GM23248 (cell line): Measurements from ENCODE around the gene ZNF416. TPM values are rescaled to one million over a fixed set of nuclear protein-coding genes. Genes with fewer than 3 reads are reported as not detected.

Experiments used
- DNase-seq: peaks from one replicate; pipeline ENCODE4 v3.0.0-alpha.2; 2015
- H2AFZ ChIP-seq: fragments of 200-600 bp; sonication (generic); 2 replicates; pipeline ENCODE4 v1.6.1; 2016; ENCODE audit warnings: antibody characterized with exemption
- H3F3A ChIP-seq: fragments of 200-600 bp; sonication (generic); 2 replicates; pipeline ENCODE4 v1.6.1; 2016; ENCODE audit warnings: mild to moderate bottlenecking, antibody characterized with exemption, mixed run types; ENCODE audit not compliant: insufficient read depth
- H3K27ac ChIP-seq: fragments of 200-600 bp; sonication (generic); 2 replicates; pipeline ENCODE4 v1.5.1; 2016; ENCODE audit warnings: mild to moderate bottlenecking
- H3K27me3 ChIP-seq: fragments of 200-600 bp; sonication (generic); replicated peaks from 2 replicates; pipeline ENCODE4 v1.6.1; 2016; ENCODE audit warnings: mild to moderate bottlenecking; ENCODE audit not compliant: insufficient read depth
- H3K36me3 ChIP-seq: fragments of 200-600 bp; sonication (generic); 2 replicates; pipeline ENCODE4 v1.6.1; 2016; ENCODE audit warnings: low read depth, mild to moderate bottlenecking
- H3K4me1 ChIP-seq: fragments of 200-600 bp; sonication (generic); 2 replicates; pipeline ENCODE4 v1.6.1; 2016; ENCODE audit warnings: mild to moderate bottlenecking; ENCODE audit not compliant: insufficient read depth
- H3K4me2 ChIP-seq: fragments of 200-600 bp; sonication (generic); one replicate; pipeline ENCODE4 v1.6.1; 2016; ENCODE audit warnings: mild to moderate bottlenecking; ENCODE audit not compliant: unreplicated experiment
- H3K4me3 ChIP-seq: fragments of 200-600 bp; sonication (generic); 2 replicates; pipeline ENCODE4 v1.5.1; 2016; ENCODE audit warnings: mild to moderate bottlenecking
- H3K79me2 ChIP-seq: fragments of 200-600 bp; sonication (generic); 2 replicates; pipeline ENCODE4 v1.6.1; 2016; ENCODE audit warnings: mild to moderate bottlenecking; ENCODE audit not compliant: insufficient read depth
- H3K9ac ChIP-seq: fragments of 200-600 bp; sonication (generic); 2 replicates; pipeline ENCODE4 v1.6.1; 2016; ENCODE audit warnings: mild to moderate bottlenecking
- H3K9me2 ChIP-seq: fragments of 200-600 bp; sonication (generic); 2 replicates; pipeline ENCODE4 v1.6.1; 2016; ENCODE audit warnings: mixed run types, mild to moderate bottlenecking, moderate library complexity; ENCODE audit not compliant: insufficient read depth
- H3K9me3 ChIP-seq: fragments of 200-600 bp; sonication (generic); one replicate; pipeline ENCODE4 v1.6.1; 2017; ENCODE audit warnings: low read depth
- H4K20me1 ChIP-seq: fragments of 200-600 bp; sonication (generic); 2 replicates; pipeline ENCODE4 v1.6.0; 2016; ENCODE audit not compliant: insufficient read depth
- EZH2 ChIP-seq: fragments of 200-600 bp; sonication (generic); IDR thresholded peaks from 2 replicates; pipeline ENCODE4 v1.6.1; 2018; ENCODE audit warnings: antibody characterized with exemption, mild to moderate bottlenecking; ENCODE audit not compliant: insufficient read depth, poor library complexity, severe bottlenecking
- EZH2phosphoT487 ChIP-seq: fragments of 200-600 bp; sonication (generic); IDR thresholded peaks from 2 replicates; pipeline ENCODE4 v1.6.1; 2018; ENCODE audit warnings: antibody characterized with exemption, moderate library complexity, mild to moderate bottlenecking, low read depth; ENCODE audit not compliant: insufficient read depth
- WGBS, 2 experiments: methylation state at CpG; one replicate each; pipeline ENCODE4 v1.1.6; 2015 to 2017; ENCODE audit warnings: low lambda C conversion rate in 2 of 2, low coverage in 1 of 2; ENCODE audit errors: missing lambda C conversion rate in 2 of 2; 5-methylcytosine and 5-hydroxymethylcytosine counted together
- in situ Hi-C: fragments of 300-500 bp; cut with MboI; formaldehyde crosslinking; loops from 2 replicates; pipeline ENCODE4 v1.15.0; 2020
- polyA plus RNA-seq: library from polyadenylated mRNA; unstranded; fragments of >200 nt; fragmentation: Nextera tagmentation; extraction: Ambion mirVana; gene quantifications from 2 replicates; pipeline ENCODE4 v1.2.1, GENCODE V29; 2016
- total RNA-seq: library from RNA; depleted of rRNA; stranded (reverse); fragments of >200 nt; shearing (Covaris generic); gene quantifications from 2 replicates; pipeline ENCODE4 v1.2.3, GENCODE V29; 2014

ZNF416 gene
- total and polyA plus RNA-seq, 2 experiments from 2014 or later: 4.9 to 5.9 TPM

DNA sequence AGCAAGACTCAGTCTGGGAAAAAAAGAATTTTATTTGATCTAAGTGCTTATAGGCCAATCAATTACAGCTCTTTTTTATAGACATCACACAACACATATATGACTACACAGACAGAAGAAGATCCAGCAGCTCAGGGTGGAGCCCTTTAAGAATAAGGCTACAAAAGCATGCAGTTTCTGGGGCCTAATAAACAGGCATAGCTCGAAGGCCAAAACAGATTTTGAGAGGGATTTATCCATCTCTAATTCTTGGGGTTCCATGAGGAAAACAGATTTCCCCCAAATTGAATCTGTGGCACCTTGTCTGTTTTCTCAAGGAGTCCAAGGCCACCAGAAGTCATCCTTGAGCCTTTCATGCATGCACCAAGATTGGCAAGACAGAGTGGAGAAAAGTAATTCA is 15.2 kb downstream of the ZNF416 start:
- no peak overlapping the region for H3K4me3 ChIP-seq
- no peak overlapping the region for H3K9ac ChIP-seq
- no peaks in the 10 kb centered on the region for H3K27me3 ChIP-seq
- H3K4me2 ChIP-seq: no peak overlapping the region
- H4K20me1 ChIP-seq: no peaks in the 10 kb centered on the region
- H3K9me3 ChIP-seq: no peaks in the 10 kb centered on the region
- H3K36me3 ChIP-seq: no peaks in the 10 kb centered on the region
- in situ Hi-C loops: no loop called here
- H2AFZ ChIP-seq: no peak overlapping the region
- H3K79me2 ChIP-seq: peaks cover 11% of the 10 kb centered on the region
- 0 out of 2 replicates have a peak, but pooled peaks cover 5% of the 10 kb centered on the region for H3K4me1 ChIP-seq
- no peak overlapping the region for H3K27ac ChIP-seq
- TF ChIP-seq EZH2phosphoT487 (no peak), EZH2 (no peak)
- DNase-seq: no peak
- WGBS, 2 experiments: 5 to 6% methylated on average over 1 of the region's 1 CpG
- peaks cover 8% of the 10 kb centered on the region; the same call in 1 of the 2 replicates for H3F3A ChIP-seq
- H3K9me2 ChIP-seq: no peaks in the 10 kb centered on the region

DNA sequence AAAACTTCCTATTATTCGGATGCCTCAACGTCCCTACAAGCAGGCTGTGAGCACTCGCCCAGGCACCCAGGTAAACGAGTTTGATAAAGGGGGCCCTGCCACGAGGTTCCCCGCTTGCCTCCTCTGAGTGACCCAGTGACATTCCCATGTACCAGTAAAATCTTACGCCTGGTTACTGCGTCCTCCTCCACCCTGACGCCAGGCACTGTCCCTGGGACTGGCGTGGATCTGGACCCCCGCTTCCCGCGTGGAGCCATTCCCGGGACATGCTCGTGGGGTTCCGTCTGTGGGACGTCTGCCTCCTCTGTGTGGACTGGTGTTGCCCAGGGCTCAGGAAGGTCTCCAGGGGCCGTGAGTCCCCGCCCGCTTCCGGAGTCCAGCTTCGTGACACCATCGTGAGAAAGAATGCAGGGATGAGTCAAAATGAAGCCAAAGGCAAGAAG is 18.6 kb downstream of the ZNF416 start:
- Histone ChIP-seq H3K79me2 (peaks cover 45% of the 10 kb centered on the region), H2AFZ (peak overlapping the region; percentile 82), H3K4me3 (peak overlapping the region; percentile 77), H3K27me3 (no peaks in the 10 kb centered on the region), H3K9ac (peak overlapping the region; percentile 83), H3K9me2 (no peaks in the 10 kb centered on the region), H3K4me2 (peak overlapping the region; percentile 83), H3F3A (peaks cover 8% of the 10 kb centered on the region; the same call in 1 of the 2 replicates), H3K36me3 (peaks cover 9% of the 10 kb centered on the region), H4K20me1 (no peaks in the 10 kb centered on the region), H3K4me1 (peaks cover 14% of the 10 kb centered on the region; the same call in 1 of the 2 replicates), H3K9me3 (no peaks in the 10 kb centered on the region), H3K27ac (peak overlapping the region; percentile 89)
- WGBS, 2 experiments: 32 to 47% methylated on average over 23 of the region's 23 CpGs
- DNase-seq: peak; percentile 88
- no peak for TF ChIP-seq EZH2
- in situ Hi-C loops: no loop called here

DNA sequence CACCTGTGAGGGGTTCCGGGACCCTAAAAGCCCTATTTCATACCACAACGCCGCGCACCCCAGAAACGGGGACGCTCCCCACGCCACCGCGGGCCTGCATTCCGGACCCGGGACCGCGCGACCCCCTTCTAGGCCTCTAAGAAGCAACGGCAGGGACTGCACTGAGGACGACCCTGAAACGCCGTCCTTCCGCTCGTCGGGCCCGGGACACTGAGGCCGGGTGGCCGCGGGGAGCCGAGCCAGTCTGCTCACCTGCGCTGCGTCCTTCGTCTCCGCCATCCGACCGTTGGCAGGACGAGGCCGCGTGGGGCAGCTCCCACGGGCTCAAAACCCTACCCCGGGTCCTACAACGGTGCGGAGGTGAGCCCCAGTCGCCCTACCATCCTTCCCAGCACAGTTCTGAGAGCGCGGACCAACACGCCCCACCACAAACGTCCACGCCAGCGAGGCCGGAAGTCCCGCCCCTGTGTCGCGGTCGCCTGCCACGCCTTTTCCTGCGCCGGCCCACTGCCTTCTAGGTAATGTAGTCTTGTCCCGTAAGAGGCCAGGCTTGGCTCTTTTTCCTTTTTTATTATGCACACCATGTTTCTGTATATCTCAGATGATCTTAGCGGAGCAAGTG is 19.2 kb downstream of the ZNF416 start, which contains the start of gene ZNF550:
Gene ZNF550, minus strand, starts transcription at position 460 of the 622 bp plus-strand sequence. Its CDS starts 181 bp downstream, at position 279.
- Histone ChIP-seq H3K4me3 (peak within 1 kb of the TSS; percentile 77), H3K79me2 (peaks cover 51% of the 10 kb centered on the region), H3K36me3 (peaks cover 13% of the 10 kb centered on the region), H3K9ac (peak within 1 kb of the TSS; percentile 83), H3K27ac (peak within 1 kb of the TSS; percentile 89), H3K27me3 (no peaks in the 10 kb centered on the region), H3K4me2 (peak within 1 kb of the TSS; percentile 96), H3K4me1 (peaks cover 14% of the 10 kb centered on the region; the same call in 1 of the 2 replicates), H3K9me3 (no peaks in the 10 kb centered on the region), H3K9me2 (no peaks in the 10 kb centered on the region), H2AFZ (peak within 1 kb of the TSS; percentile 82), H3F3A (peaks cover 8% of the 10 kb centered on the region; the same call in 1 of the 2 replicates), H4K20me1 (no peaks in the 10 kb centered on the region)
- DNase-seq: peak; percentile 95
- WGBS, 2 experiments: 1 to 2% methylated on average over 54 of the region's 56 CpGs
- no peak for TF ChIP-seq EZH2phosphoT487
- TF ChIP-seq EZH2: no peak
- in situ Hi-C loops: no loop called here

DNA sequence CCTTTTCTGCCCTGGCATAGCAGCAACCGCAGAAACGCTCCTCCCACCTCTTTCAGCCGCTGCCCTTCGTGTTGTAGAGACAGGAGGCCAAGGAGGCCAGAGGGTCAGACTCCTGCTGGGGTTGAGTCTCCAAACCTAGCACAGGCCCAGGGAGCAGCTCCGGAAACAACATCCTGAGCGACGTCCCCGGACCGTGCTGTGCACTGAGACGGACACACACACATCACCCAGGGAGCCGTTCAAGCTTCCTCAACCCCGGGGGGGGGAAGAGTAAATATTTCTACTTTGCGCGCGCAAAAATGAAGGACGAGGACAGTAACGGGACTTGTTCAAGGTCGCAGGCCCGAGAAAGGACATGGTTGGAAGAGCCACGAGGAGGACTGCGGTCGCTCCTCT is 19.7 kb downstream of the ZNF416 start:
- peak overlapping the region; percentile 89; the same call in 1 of the 2 replicates for H3K27ac ChIP-seq
- peaks cover 8% of the 10 kb centered on the region; the same call in 1 of the 2 replicates for H3F3A ChIP-seq
- H3K27me3 ChIP-seq: no peaks in the 10 kb centered on the region
- H2AFZ ChIP-seq: peak overlapping the region; percentile 82
- peak overlapping the region; percentile 83 for H3K9ac ChIP-seq
- H3K36me3 ChIP-seq: peaks cover 18% of the 10 kb centered on the region
- peaks cover 56% of the 10 kb centered on the region for H3K79me2 ChIP-seq
- peaks cover 14% of the 10 kb centered on the region; the same call in 1 of the 2 replicates for H3K4me1 ChIP-seq
- no peaks in the 10 kb centered on the region for H3K9me2 ChIP-seq
- peak overlapping the region; percentile 77 for H3K4me3 ChIP-seq
- 0 to 1% methylated on average over 22 of the region's 22 CpGs for WGBS, 2 experiments
- in situ Hi-C loops: no loop called here
- no peaks in the 10 kb centered on the region for H4K20me1 ChIP-seq
- TF ChIP-seq EZH2phosphoT487 (no peak), EZH2 (no peak)
- H3K4me2 ChIP-seq: peak overlapping the region; percentile 96
- DNase-seq: peak; percentile 58
- no peaks in the 10 kb centered on the region for H3K9me3 ChIP-seq
